GM10248 (cell line): ENCODE results near the gene CNNM2.

Experiments used
- CTCF ChIA-PET: fragments of 300-600 bp; sonication (Branson Sonifier 250); formaldehyde crosslinking; extraction: SDS; loops from one replicate; lab custom pipeline; 2021; ENCODE audit warnings: antibody characterized with exemption; lab: Yijun Ruan, JAX
- POLR2A ChIA-PET: fragments of 350-650 bp; sonication (Branson Sonifier 250); formaldehyde crosslinking; extraction: SDS; loops from one replicate; lab custom pipeline; 2020; ENCODE audit warnings: antibody characterized with exemption; lab: Yijun Ruan, JAX
- DNase-seq: peaks from one replicate; pipeline ENCODE4 v3.0.0; 2012; ENCODE audit errors: extremely low spot score
- CTCF ChIP-seq: IDR thresholded peaks from 2 replicates; pipeline ENCODE4 v1.5.1; 2012; ENCODE audit warnings: mild to moderate bottlenecking, low read depth; ENCODE audit errors: extremely low read depth, missing control alignments, control extremely low read depth

The CNNM2 gene

GRCh38 chr10:103096130-103096529 is 178.0 kb downstream of the CNNM2 start:
- CTCF ChIA-PET: interaction anchor here (1.5 to 1.9 kb wide), 3 partner anchors 9 to 178 kb away, joined by 3 to 6 read pairs (median 4); partner anchors contain the start of gene CNNM2

GRCh38 chr10:103098240-103098639 is 180.1 kb downstream of the CNNM2 start:
- POLR2A ChIA-PET: no interaction called here
- CTCF ChIA-PET: interaction anchor here (1.2 to 1.7 kb wide), 4 partner anchors 10 to 180 kb away, joined by 4 to 6 read pairs (median 4); partner anchors contain the start of gene CNNM2
- TF ChIP-seq CTCF: no peak
- no peak for DNase-seq

More at GRCh38 chr10:103096130-103096529, 178.0 kb downstream of the CNNM2 start:
- POLR2A ChIA-PET: no interaction called here
- no peak for TF ChIP-seq CTCF
- no peak for DNase-seq

- ChIA-PET POLR2A (interaction anchor here (0.6 kb wide), 1 partner anchor 27 kb away, joined by 14 read pairs; no protein-coding TSS in a partner anchor), CTCF (interaction anchor here (1.1 to 1.7 kb wide), 6 partner anchors 8 to 183 kb away, joined by 3 to 6 read pairs (median 4); partner anchors contain the start of gene CNNM2)
- no peak for DNase-seq
- no peak for TF ChIP-seq CTCF
These were observed 182.5 kb downstream of the CNNM2 start for GRCh38 chr10:103100620-103101019.

- no peak for DNase-seq
- POLR2A ChIA-PET: no interaction called here
- CTCF ChIA-PET: interaction anchor here (1.5 to 1.7 kb wide), 3 partner anchors 8 to 105 kb away, joined by 3 to 6 read pairs (median 5); no protein-coding TSS in a partner anchor
- TF ChIP-seq CTCF: no peak
These were observed 184.1 kb downstream of the CNNM2 start for GRCh38 chr10:103102195-103102594.

GRCh38 chr10:103103989-103104388 is 185.9 kb downstream of the CNNM2 start:
- no peak for DNase-seq
- no peak for TF ChIP-seq CTCF
- CTCF ChIA-PET: interaction anchor here (1.1 to 2.9 kb wide), 4 partner anchors 12 to 140 kb away, joined by 4 to 9 read pairs (median 4); no protein-coding TSS in a partner anchor
- POLR2A ChIA-PET: interaction anchor here (0.6 kb wide), 1 partner anchor 79 kb away, joined by 6 read pairs; no protein-coding TSS in a partner anchor

- ChIA-PET POLR2A (interaction anchor here (0.6 kb wide), 1 partner anchor 78 kb away, joined by 6 read pairs; no protein-coding TSS in a partner anchor), CTCF (interaction anchor here (0.7 to 2.9 kb wide), 8 partner anchors 10 to 139 kb away, joined by 3 to 9 read pairs (median 5); no protein-coding TSS in a partner anchor)
- TF ChIP-seq CTCF: no peak
- DNase-seq: no peak
These were observed 186.6 kb downstream of the CNNM2 start for GRCh38 chr10:103104721-103105120.
